Measurements from ENCODE around the gene CPED1.

- TF ChIP-seq CTCF (conservative IDR thresholded peaks at IDR 0.05 in 1 of 2, IDR thresholded peaks at IDR 0.05 in 1 of 2; ENCODE audit: low read depth in 1 of 2, low read length in 2 of 2) = no peak
- TF ChIP-seq EZH2 (IDR thresholded peaks at IDR 0.05; ENCODE audit: low read length, missing control alignments) = no peak
Observed at GRCh38 chr7:121002048-121002756, 13.7 kb downstream of the CPED1 start.

Measured in fibroblast of lung (primary cell).